Activated naive CD8-positive, alpha-beta T cell treated with anti-CD3 and anti-CD28 coated beads, Interleukin-2, amount 50 U/mL, for 24 hours (primary cell): ENCODE measurements around the gene PCNT.

ENCODE experiments used
- ATAC-seq: fragments of 150-1000 bp; cut with Tn5 transposase; one replicate; pipeline ENCODE4 v1.10.0; 2021
- DNase-seq: peaks from one replicate; pipeline ENCODE4 v3.0.0; 2021
- H3K27ac Mint-ChIP-seq: one replicate; pipeline ENCODE4 v1.8.0; 2021; ENCODE audit warnings: mild to moderate bottlenecking, mixed read lengths
- H3K27me3 Mint-ChIP-seq: one replicate; pipeline ENCODE4 v1.8.0; 2021; ENCODE audit warnings: mixed read lengths
- H3K36me3 Mint-ChIP-seq: one replicate; pipeline ENCODE4 v1.8.0; 2021; ENCODE audit warnings: low read depth, mixed read lengths
- H3K4me1 Mint-ChIP-seq: one replicate; pipeline ENCODE4 v1.8.0; 2021; ENCODE audit warnings: mixed read lengths
- H3K4me3 Mint-ChIP-seq: one replicate; pipeline ENCODE4 v1.8.0; 2021; ENCODE audit warnings: mild to moderate bottlenecking, moderate library complexity, mixed read lengths
- H3K9me3 Mint-ChIP-seq: one replicate; pipeline ENCODE4 v1.8.0; 2021; ENCODE audit warnings: mixed read lengths

Gene PCNT

GRCh38 chr21:46421191-46421750, 97.3 kb downstream of the PCNT start:
- Mint-ChIP-seq H3K36me3 (peaks cover 14% of the 10 kb centered on the region), H3K9me3 (no peaks in the 10 kb centered on the region), H3K27me3 (no peaks in the 10 kb centered on the region), H3K4me3 (no peak overlapping the region), H3K27ac (no peak overlapping the region), H3K4me1 (peaks cover 22% of the 10 kb centered on the region)
- DNase-seq: no peak
- no peak for ATAC-seq

- H3K4me1 Mint-ChIP-seq: peaks cover 22% of the 10 kb centered on the region
- H3K4me3 Mint-ChIP-seq: no peak overlapping the region
- H3K27me3 Mint-ChIP-seq: no peaks in the 10 kb centered on the region
- H3K36me3 Mint-ChIP-seq: peaks cover 14% of the 10 kb centered on the region
- no peak for ATAC-seq
- H3K9me3 Mint-ChIP-seq: no peaks in the 10 kb centered on the region
- H3K27ac Mint-ChIP-seq: no peak overlapping the region
- no peak for DNase-seq
Observed at GRCh38 chr21:46421756-46422555, 98.0 kb downstream of the PCNT start.

- Mint-ChIP-seq H3K27ac (no peak overlapping the region), H3K4me3 (no peak overlapping the region), H3K36me3 (peaks cover 18% of the 10 kb centered on the region), H3K9me3 (no peaks in the 10 kb centered on the region), H3K4me1 (peaks cover 22% of the 10 kb centered on the region), H3K27me3 (no peaks in the 10 kb centered on the region)
- DNase-seq: no peak
- no peak for ATAC-seq
Observed at GRCh38 chr21:46422636-46423241, 98.8 kb downstream of the PCNT start.

GRCh38 chr21:46423546-46424038, 99.6 kb downstream of the PCNT start:
- Mint-ChIP-seq H3K36me3 (peaks cover 15% of the 10 kb centered on the region), H3K27ac (peak overlapping the region; percentile 18), H3K27me3 (no peaks in the 10 kb centered on the region), H3K4me3 (no peak overlapping the region), H3K4me1 (peaks cover 22% of the 10 kb centered on the region), H3K9me3 (no peaks in the 10 kb centered on the region)
- ATAC-seq: no peak
- no peak for DNase-seq

- DNase-seq: peak; percentile 24
- Mint-ChIP-seq H3K9me3 (no peaks in the 10 kb centered on the region), H3K4me1 (peaks cover 22% of the 10 kb centered on the region), H3K4me3 (no peak overlapping the region), H3K36me3 (peaks cover 16% of the 10 kb centered on the region), H3K27me3 (no peaks in the 10 kb centered on the region), H3K27ac (peak overlapping the region; percentile 18)
- peak; percentile 35 for ATAC-seq
Observed at GRCh38 chr21:46424039-46424591, 100.2 kb downstream of the PCNT start.

GRCh38 chr21:46424621-46425020, 100.7 kb downstream of the PCNT start:
- ATAC-seq (no peak), DNase-seq (no peak)
- Mint-ChIP-seq H3K27ac (peak overlapping the region; percentile 82), H3K4me3 (peak overlapping the region; percentile 48), H3K36me3 (peaks cover 16% of the 10 kb centered on the region), H3K9me3 (no peaks in the 10 kb centered on the region), H3K27me3 (no peaks in the 10 kb centered on the region), H3K4me1 (peaks cover 22% of the 10 kb centered on the region)

- H3K9me3 Mint-ChIP-seq: no peaks in the 10 kb centered on the region
- H3K27ac Mint-ChIP-seq: peak overlapping the region; percentile 82
- peaks cover 22% of the 10 kb centered on the region for H3K4me1 Mint-ChIP-seq
- no peaks in the 10 kb centered on the region for H3K27me3 Mint-ChIP-seq
- DNase-seq: peak; percentile 28
- ATAC-seq: peak; percentile 21
- peak overlapping the region; percentile 60 for H3K4me3 Mint-ChIP-seq
- peaks cover 16% of the 10 kb centered on the region for H3K36me3 Mint-ChIP-seq
Observed at GRCh38 chr21:46425041-46425440, 101.1 kb downstream of the PCNT start.

GRCh38 chr21:46425571-46425970, 101.6 kb downstream of the PCNT start:
- ATAC-seq: peak; percentile 72
- Mint-ChIP-seq H3K9me3 (no peaks in the 10 kb centered on the region), H3K4me1 (peaks cover 22% of the 10 kb centered on the region), H3K36me3 (peaks cover 15% of the 10 kb centered on the region), H3K27me3 (no peaks in the 10 kb centered on the region), H3K27ac (peak overlapping the region; percentile 82), H3K4me3 (peak overlapping the region; percentile 60)
- DNase-seq: peak; percentile 74

GRCh38 chr21:46426313-46427046, 102.5 kb downstream of the PCNT start:
- peaks cover 22% of the 10 kb centered on the region for H3K4me1 Mint-ChIP-seq
- no peak for DNase-seq
- H3K27me3 Mint-ChIP-seq: no peaks in the 10 kb centered on the region
- H3K9me3 Mint-ChIP-seq: no peaks in the 10 kb centered on the region
- no peak overlapping the region for H3K27ac Mint-ChIP-seq
- H3K4me3 Mint-ChIP-seq: no peak overlapping the region
- no peak for ATAC-seq
- peaks cover 20% of the 10 kb centered on the region for H3K36me3 Mint-ChIP-seq

- Mint-ChIP-seq H3K4me1 (peaks cover 24% of the 10 kb centered on the region), H3K4me3 (no peak overlapping the region), H3K9me3 (no peaks in the 10 kb centered on the region), H3K27me3 (no peaks in the 10 kb centered on the region), H3K27ac (no peak overlapping the region), H3K36me3 (peaks cover 29% of the 10 kb centered on the region)
- DNase-seq (no peak), ATAC-seq (no peak)
Observed at GRCh38 chr21:46427516-46427915, 103.6 kb downstream of the PCNT start.

- H3K4me1 Mint-ChIP-seq: peaks cover 21% of the 10 kb centered on the region
- no peak overlapping the region for H3K27ac Mint-ChIP-seq
- ATAC-seq (no peak), DNase-seq (no peak)
- no peaks in the 10 kb centered on the region for H3K27me3 Mint-ChIP-seq
- no peaks in the 10 kb centered on the region for H3K9me3 Mint-ChIP-seq
- H3K36me3 Mint-ChIP-seq: peaks cover 23% of the 10 kb centered on the region
- no peak overlapping the region for H3K4me3 Mint-ChIP-seq
Observed at GRCh38 chr21:46428286-46428685, 104.3 kb downstream of the PCNT start.

- ATAC-seq: no peak
- Mint-ChIP-seq H3K27ac (no peak overlapping the region), H3K36me3 (peaks cover 23% of the 10 kb centered on the region), H3K4me1 (peaks cover 16% of the 10 kb centered on the region), H3K27me3 (no peaks in the 10 kb centered on the region), H3K9me3 (no peaks in the 10 kb centered on the region), H3K4me3 (no peak overlapping the region)
- DNase-seq: no peak
Observed at GRCh38 chr21:46428987-46429710, 105.2 kb downstream of the PCNT start.

GRCh38 chr21:46429754-46430681, 106.1 kb downstream of the PCNT start:
- no peak for DNase-seq
- Mint-ChIP-seq H3K4me1 (peaks cover 10% of the 10 kb centered on the region), H3K9me3 (no peaks in the 10 kb centered on the region), H3K27me3 (no peaks in the 10 kb centered on the region), H3K4me3 (no peak overlapping the region), H3K36me3 (peaks cover 22% of the 10 kb centered on the region), H3K27ac (no peak overlapping the region)
- ATAC-seq: no peak
